ENCODE measurements around the gene FFAR2. TPM values are rescaled to one million over a fixed set of nuclear protein-coding genes. Genes with fewer than 3 reads are reported as not detected.
"Not testable (repeated sequence)": the region's sequence is repeated elsewhere in the genome, so short reads cannot be mapped to it uniquely, and the experiment has no call there.

FFAR2 gene
- polyA plus RNA-seq, 1 donor = 0.65 TPM

DNA sequence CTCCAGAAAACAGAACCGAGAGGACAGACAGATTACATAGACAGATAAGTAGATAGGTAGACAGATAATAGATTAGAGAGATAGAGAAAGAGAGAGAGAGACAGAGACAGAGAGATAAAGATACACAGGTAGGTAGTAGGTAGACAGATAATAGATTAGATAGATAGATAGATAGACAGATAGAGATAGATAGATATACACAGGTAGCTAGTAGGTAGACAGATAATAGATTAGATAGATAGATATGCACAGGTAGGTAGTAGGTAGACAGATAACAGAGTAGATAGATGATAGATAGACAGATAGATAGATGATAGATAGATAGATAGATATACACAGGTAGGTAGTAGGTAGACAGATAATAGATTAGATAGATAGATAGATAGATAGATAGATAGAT is 10.1 kb downstream of the FFAR2 start:
- no peak for DNase-seq

DNA sequence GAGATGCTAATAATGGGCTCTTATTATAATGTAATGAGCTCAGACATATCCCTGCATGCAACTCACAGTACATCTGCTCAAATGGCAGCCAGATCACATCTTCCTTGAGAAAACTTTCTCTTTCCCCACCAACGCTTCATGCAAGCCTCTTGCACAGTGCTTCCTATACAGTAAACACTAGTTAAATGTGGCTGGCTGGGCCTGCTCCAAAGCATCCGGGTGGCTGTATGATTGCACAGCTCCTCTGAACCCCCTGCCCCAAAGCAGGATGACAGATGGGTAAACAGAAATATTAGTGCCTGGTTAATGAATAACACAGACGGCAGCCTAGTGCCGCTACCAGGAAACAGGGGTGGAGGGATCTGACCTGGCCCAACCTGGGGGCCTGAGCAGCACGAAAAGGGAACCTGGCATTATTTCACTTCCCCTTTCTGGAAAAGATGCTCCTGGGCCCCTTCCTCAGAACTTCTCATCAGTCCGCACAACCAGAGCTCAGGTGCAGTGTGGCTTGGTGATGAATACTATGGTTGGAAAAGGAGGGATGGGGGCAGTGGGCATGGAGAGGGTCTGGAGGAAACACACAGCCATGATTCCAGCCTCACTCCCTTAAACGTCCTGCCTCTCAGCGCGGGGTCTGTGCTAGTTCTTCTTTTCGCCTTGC is 10.8 kb downstream of the FFAR2 start:
- DNase-seq = no peak

- no peak for DNase-seq
Observed at GRCh38 chr19:35459414-35460082, 11.5 kb downstream of the FFAR2 start.

DNA sequence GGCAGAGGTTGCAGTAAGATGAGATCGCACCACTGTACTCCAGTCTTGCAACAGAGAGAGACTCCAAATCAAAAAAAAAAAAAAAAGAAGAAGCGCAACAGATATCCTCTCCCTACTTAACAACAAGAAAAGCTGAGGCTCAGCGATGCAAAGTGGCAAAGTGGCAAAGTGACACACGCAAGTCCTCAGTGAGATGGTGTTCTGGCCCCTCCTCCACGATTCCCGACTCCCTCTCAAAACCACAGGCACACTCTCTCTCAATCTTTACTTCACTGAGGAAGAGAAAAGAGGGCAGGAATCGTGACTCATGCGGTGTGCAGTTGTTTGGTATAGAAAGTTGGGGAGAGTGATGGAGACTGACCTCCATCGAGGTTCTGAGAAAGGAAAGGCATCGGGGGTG is 12.6 kb downstream of the FFAR2 start:
- DNase-seq = no peak

DNA sequence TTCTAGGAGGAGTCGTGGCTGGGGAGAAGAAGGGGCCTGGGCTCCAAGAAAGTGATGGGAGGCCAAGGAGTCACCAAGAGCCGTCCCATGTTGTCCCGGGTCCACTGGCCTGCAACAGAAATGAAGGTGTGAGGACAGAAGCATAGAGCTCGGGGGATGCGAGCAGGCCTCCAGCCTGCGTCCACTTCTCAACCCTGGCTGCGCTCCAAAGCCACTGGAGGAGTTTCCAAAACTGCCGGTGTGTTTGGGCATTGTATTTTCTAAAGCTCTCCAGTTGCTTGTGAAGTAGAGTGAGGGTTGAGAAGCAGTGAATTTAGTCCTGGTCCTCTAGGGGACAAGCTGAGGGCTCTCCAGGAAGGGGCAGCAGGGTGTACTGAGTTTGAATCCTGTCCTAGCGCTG is 13.0 kb downstream of the FFAR2 start:
- no peak for DNase-seq

DNA sequence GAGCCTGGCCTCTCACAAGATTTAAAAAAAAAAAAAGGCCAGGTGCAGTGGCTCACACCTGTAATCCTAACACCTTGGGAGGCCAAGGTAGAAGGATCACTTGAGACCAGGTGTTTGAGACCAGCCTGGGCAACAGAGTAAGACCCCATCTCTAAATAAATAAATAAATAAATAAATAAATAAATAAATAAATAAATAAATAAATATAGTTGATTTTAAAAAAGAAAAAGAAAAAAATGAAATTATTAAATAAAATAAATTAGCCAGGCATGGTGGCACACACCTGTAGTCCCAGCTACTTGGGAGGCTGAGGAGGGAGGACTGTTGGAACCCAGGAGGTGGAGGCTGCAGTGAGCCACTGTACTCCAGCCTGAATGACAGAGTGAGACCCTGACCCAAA is 13.7 kb downstream of the FFAR2 start:
- not testable (repeated sequence) for DNase-seq

DNA sequence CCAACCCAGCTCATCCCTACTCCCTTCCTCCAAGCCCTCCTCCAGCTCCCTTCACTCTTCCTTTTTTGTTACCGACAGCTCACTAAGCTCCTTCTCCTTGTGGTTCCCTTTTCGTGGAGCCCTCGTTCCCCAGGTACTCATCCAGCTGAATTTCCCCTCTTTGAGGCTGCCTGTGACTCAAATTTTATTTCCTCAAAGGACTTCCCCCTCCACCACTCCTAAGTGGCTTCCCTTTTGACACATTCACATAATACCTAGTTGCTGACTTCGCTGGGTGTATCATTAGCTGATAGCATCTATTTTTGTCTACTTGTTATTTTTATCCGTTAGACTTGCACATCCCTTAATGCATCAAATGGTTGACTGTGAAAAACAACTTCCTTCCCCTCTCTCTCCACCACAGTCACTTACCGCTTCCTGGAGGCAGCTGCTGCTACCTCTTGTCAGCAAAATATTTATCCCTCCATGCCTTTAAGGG is 14.5 kb downstream of the FFAR2 start:
- peak; percentile 19 for DNase-seq

DNA sequence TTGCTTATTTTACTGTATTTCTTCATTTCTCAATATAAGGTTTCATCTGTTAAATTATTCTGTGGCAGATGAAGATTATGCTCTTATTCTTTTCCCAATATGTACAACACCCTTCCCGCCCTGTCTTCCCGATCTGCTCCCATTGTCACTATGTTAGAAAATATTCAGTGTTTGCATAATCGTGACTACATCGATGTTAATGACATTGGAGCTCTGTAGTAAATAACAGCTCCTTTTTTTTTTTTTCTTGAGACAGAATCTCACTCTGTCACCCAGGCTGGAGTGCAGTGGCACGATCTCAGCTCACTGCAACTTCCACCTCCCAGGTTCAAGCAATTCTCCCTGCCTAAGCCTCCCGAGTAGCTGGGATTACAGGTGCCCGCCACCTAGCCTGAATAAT is 14.9 kb downstream of the FFAR2 start:
- not testable (repeated sequence) for DNase-seq

DNA sequence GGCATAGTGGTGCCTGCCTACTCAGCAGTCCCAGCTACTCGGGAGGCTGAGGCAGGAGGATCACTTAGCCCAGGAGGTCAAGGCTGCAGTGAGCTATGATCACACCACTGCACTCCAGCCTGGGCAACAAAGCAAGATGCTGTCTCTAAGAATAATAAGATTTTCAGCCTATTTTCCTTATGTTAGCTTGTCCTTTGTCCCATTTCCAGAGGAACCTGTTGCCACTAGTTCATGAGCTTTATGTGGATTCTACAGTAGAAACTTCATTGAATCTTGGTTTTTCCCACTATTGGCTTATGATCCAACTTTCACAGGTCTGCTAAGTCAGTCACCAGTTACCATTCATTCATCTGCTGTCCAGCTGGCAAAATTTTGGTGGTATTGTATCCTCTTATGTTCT is 18.2 kb downstream of the FFAR2 start:
- no peak for DNase-seq

DNA sequence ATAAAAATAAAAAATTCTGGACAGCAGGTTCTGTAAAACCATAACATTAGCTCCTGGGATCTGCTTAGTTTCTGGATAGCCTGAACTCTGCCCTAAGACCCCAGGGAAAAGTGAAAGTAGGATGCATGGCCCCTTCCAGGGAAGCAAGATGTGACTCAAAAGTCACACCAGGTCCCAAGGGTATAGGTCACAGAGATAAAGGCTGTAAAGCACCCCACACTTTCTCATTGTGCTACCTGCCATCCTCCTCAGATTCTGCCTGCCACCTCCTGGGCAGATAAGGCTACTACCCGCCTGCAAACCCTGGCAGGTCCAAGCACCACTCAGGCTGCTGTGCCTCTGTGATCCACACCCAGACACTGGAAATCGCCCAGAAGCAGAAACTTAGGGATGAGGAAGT is 20.6 kb downstream of the FFAR2 start:
- no peak for DNase-seq

DNA sequence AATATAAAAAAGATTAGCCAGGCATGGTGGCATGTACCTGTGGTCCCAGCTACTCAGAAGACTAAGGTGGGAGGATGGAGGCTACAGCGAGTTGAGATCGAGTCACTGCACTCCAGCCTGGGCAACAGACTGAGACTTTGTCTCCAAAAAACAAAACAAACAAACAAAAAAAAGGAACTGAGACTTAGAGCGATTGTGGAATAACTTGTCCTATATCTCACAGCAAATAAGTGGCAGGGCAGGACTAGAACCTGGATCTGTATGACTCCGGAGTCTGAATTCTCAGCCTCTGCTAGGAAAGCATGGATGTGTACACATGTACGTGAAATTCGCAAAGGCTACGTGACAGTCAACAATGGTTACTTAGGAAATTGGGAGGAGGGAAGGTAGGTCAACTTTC is 22.1 kb downstream of the FFAR2 start:
- no peak for DNase-seq

DNA sequence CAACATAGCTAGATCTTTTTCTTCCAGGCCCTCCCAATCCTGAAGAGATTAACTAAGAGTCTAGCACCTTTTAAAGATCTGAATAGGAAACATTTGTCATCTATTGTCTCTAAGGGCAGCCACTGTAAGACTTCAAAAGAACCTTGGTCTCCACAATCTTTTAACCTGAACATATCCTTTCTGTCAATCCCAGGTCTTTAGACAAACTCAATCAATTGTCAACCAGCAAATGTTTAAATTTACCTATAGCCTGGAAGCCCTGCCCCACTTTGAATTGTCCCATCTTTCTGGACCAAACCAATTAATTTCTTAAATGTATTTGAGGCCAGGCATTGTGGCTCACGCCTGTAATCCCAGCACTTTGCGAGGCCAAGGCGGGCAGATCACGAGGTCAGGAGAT is 23.0 kb downstream of the FFAR2 start:
- not testable (repeated sequence) for DNase-seq

DNA sequence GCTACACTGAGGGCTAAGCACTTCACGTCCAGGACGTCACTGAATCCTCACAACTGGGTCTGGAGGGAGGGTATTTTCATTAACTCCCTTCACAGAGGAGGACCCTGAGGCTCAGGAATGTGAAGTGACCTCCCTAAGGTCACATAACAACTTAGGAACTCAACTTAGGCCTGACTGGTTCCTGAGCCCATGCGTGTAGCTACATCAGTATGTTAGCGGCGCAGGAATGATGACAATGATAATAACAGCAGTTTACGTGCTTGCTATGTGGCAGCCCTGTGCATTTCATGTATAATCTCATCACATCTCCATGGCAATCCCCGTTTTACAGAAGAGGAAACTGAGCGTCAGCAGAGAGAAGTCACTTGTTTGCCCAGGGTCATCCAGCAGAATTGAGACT is 23.9 kb downstream of the FFAR2 start:
- DNase-seq = no peak

DNA sequence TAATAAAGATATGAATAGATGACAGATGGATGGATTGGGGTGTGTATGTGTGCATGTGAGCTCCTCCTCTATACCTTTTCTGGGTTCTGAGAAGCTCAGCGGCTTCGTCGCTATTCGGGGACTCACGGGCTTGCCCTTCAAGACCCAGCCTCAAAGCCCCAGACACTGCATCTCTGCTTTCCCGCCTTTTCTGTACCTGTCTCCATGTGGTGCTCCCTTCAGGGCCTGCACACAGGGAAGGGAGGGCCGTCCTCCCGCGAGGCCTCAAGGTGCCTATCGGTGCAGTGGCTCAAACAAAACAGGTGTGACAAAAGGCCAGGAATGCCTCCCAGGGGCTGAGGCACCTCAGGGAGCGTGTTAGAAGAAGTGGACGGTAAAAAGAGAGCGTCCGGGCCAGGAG is 26.0 kb downstream of the FFAR2 start:
- DNase-seq = no peak

GRCh38 chr19:35474594-35474993 is 26.5 kb downstream of the FFAR2 start:
- DNase-seq = not testable (repeated sequence)

DNA sequence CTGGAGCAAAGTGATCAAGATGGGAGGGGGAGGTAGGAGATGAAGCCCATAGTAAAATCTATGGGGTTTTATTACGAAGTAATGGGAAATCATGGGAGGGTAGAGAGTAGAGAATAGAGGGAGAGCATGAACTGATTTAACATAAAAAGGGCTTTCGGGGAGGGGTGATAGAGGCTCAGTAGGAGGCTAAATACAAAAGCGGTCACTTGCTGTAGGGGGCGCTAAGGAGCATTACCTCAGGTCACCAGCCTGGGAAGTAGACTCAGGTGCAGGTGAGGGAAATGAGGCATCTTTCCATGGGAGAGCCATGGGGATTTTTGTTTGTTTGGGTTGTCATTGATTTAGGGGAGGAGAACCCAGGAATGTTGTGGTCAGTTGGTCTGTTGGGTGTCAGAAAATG is 28.1 kb downstream of the FFAR2 start:
- DNase-seq = no peak

DNA sequence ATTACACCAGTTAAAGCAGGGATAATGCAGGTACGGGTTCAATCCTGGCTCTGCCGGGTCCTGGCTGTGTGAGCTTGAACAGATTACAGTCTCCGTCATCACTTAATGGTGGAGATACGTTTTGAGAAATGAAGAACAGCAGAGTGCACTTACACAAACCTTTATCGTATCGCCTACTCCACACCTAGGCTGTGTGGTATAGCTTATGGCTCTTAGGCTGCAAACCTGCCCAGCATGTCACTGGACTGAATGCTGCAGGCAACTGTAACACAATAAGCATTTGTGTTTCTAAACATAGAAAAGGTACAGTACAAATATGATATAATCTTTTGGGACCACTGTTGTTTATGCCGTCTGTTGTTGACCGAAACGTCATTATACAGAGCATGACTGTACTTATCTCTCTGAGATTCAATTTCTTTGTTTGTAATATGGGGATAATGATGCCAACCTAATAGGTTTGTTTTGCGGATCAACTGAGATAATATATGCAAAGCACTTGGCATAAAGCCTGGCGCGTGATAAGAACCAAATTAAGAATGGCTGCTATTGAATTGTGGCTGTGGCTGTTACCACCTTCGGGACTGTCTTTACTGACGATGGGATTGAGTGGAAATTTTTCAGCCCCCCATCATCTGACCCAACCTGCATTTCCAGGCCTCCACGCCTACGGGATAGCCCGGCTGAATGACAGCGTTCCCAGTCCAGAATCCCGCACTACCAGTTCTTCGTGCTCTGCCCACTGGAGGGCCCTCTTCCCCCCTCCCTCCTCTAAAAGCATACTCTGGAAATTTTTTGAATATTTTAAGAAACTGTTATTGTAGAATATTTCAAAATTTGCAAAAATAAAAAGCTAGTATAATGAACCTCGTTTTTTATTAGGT is 31.0 kb downstream of the FFAR2 start:
- DNase-seq = no peak

DNA sequence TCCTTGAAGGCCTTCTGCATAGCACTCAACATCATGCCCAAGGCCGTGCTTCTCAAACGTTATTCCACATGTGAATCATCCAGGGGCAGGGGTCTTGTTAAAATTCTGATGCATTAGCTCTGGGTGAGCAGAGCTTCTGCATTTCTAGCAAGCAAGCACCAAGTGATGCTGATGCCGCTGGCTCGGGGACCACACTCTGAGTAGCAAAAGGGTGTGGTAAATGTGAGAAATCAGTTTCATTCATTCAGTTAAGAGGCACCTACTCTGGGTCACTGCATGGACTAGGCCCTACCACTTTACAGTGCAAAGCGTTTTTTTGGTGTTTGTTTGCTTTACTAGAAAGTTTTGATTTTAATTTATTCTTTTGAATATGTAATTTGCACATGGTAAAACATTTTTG is 35.0 kb downstream of the FFAR2 start:
- DNase-seq = no peak

DNA sequence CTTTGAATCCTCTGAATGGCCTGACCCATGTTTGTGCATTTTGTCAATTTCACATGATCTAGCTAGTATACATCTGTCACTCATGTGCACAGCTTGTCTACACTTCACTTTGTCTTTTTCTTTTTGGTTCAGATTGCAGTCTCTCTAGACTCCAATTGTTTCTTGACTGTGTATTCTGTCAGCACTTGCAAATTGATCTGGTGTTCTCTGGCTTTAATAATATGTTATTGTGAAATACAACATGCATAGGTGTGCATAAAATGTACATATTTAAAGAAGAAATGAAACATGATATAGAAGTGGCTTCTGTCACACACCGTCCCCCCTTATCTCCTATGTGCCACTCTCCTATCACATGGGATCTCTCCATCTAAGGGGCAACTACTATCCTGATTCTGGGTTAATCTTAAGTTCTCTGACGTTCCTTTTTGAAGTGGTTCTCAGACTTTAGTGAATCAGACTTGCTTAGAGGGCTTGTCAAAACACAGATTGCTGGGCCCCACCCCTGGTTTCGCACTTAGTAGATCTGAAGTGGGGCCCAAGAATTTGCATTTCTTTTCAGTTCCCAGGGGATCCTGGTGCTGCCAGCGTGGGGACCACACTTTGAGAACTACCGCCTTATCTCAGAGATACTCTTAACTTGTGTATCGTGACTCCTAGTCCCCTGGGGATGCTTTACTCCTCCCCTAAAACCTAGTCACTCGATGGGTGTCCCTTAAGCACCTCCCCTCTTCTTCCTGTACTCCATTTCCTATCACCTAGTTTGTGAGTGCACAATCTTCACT is 36.4 kb downstream of the FFAR2 start:
- no peak for DNase-seq

GRCh38 chr19:35486268-35486708 is 38.2 kb downstream of the FFAR2 start:
- no peak for DNase-seq

GRCh38 chr19:35487656-35488182 is 39.7 kb downstream of the FFAR2 start:
- no peak for DNase-seq

DNA sequence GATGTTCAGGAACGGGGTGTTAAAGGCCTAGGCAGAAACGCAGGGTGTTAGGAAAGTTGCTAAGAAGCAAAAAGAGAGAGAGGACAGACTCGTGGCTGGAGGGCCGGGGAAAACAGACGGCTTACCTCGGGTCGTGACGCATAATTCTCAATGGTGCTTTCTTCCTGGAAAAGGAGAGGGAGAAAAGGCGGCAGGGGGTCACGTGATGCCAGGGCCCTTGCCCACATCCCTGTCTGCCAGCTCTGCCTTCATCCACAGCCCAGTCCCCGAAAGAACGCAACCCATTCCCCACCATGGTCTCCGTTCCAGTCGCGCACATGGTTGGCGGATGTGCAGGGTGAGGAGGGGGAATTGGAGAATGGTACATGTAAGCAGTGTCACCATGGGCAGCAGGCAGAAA is 40.6 kb downstream of the FFAR2 start:
- DNase-seq = no peak

All from hindlimb muscle (tissue), 1 donor.